H1 (cell line): Measurements from ENCODE around the gene DCBLD2. TPM values are rescaled to one million over a fixed set of nuclear protein-coding genes. Genes with fewer than 3 reads are reported as not detected.

Source experiments
- CTCF ChIA-PET: fragments of 300-600 bp; sonication (Branson Sonifier 250); formaldehyde crosslinking; loops from one replicate; lab custom pipeline; 2021; ENCODE audit not compliant: partially characterized antibody; lab: Charles Lee
- POLR2A ChIA-PET: fragments of 300-600 bp; sonication (Branson Sonifier 250); formaldehyde crosslinking; loops from one replicate; lab custom pipeline; 2021; ENCODE audit warnings: inconsistent platforms; ENCODE audit not compliant: partially characterized antibody; lab: Charles Lee
- DNase-seq, 2 experiments: peaks; one replicate each; pipeline versions ENCODE4 v3.0.0 to v3.0.0-alpha.2; 2010 to 2022; ENCODE audit warnings: low spot score in 2 of 2, low read depth in 1 of 2, mixed read lengths in 1 of 2
- FAIRE-seq: peaks from 2 replicates; lab custom pipeline; 2011; peaks lifted over from hg19 to GRCh38; lab: Jason Lieb, UNC
- H2AFZ ChIP-seq: 2 replicates; pipeline ENCODE4 v1.8.1; 2012; ENCODE audit warnings: low read length, inconsistent platforms
- H2AK5ac ChIP-seq: 2 replicates; pipeline ENCODE4 v1.6.1; 2013; ENCODE audit warnings: low read depth, low read length
- H2BK120ac ChIP-seq: replicated peaks from 2 replicates; pipeline ENCODE3; 2013; ENCODE audit warnings: low read depth, low read length, inconsistent platforms
- H2BK12ac ChIP-seq: 2 replicates; pipeline ENCODE4 v1.6.1; 2013; ENCODE audit warnings: low read depth, low read length
- H2BK15ac ChIP-seq: 2 replicates; pipeline ENCODE4 v1.6.1; 2013; ENCODE audit warnings: low read length
- H2BK20ac ChIP-seq: 2 replicates; pipeline ENCODE4 v1.6.1; 2013; ENCODE audit warnings: low read length
- H2BK5ac ChIP-seq: 2 replicates; pipeline ENCODE4 v1.6.1; 2013; ENCODE audit warnings: low read depth, low read length
- H3K14ac ChIP-seq: 2 replicates; pipeline ENCODE4 v1.6.1; 2013; ENCODE audit warnings: inconsistent platforms; ENCODE audit not compliant: insufficient read length
- H3K18ac ChIP-seq: 2 replicates; pipeline ENCODE4 v1.6.1; 2013; ENCODE audit warnings: low read length; ENCODE audit errors: extremely low read depth
- H3K23ac ChIP-seq: 2 replicates; pipeline ENCODE4 v1.6.1; 2013; ENCODE audit warnings: inconsistent platforms; ENCODE audit not compliant: insufficient read length
- H3K23me2 ChIP-seq: 2 replicates; pipeline ENCODE4 v1.6.1; 2013; ENCODE audit warnings: low read depth, low read length
- H3K27ac ChIP-seq: 2 replicates; pipeline ENCODE4 v1.6.1; 2011; ENCODE audit warnings: low read depth, low read length, inconsistent platforms
- H3K27me3 ChIP-seq, 4 experiments: replicated peaks in 1 of 4; 1 replicate in 1 of 4; 2 replicates in 3 of 4; pipeline versions ENCODE4 v1.6.1 to v1.8.1; 2011 to 2013; ENCODE audit warnings: low read length in 3 of 4, mild to moderate bottlenecking in 3 of 4, inconsistent platforms in 2 of 4, mixed read lengths in 2 of 4, moderate library complexity in 1 of 4; ENCODE audit not compliant: control insufficient read depth in 3 of 4, insufficient read depth in 3 of 4; ENCODE audit errors: extremely low read depth in 1 of 4
- H3K36me3 ChIP-seq, 4 experiments: 2 replicates each; pipeline versions ENCODE4 v1.6.1 to v1.8.1; 2011 to 2013; ENCODE audit warnings: mild to moderate bottlenecking in 4 of 4, low read length in 3 of 4, moderate library complexity in 2 of 4, control low read depth in 1 of 4, inconsistent platforms in 1 of 4; ENCODE audit not compliant: insufficient read depth in 4 of 4, control insufficient read depth in 2 of 4
- H3K4ac ChIP-seq: replicated peaks from 2 replicates; pipeline ENCODE3; 2013; ENCODE audit warnings: low read length, low read depth, mixed read lengths, inconsistent platforms; ENCODE audit not compliant: insufficient read length
- H3K4me1 ChIP-seq, 4 experiments: replicated peaks in 1 of 4; 1 replicate in 1 of 4; 2 replicates in 3 of 4; pipeline versions ENCODE4 v1.6.1 to v1.8.1; 2011 to 2013; ENCODE audit warnings: low read length in 3 of 4, inconsistent platforms in 2 of 4, mixed read lengths in 1 of 4; ENCODE audit not compliant: insufficient read depth in 4 of 4, control insufficient read depth in 3 of 4
- H3K4me2 ChIP-seq, 2 experiments: 2 replicates each; pipeline versions ENCODE4 v1.6.1 to v1.8.1; 2011 to 2013; ENCODE audit warnings: low read depth in 2 of 2, low read length in 2 of 2, control low read depth in 1 of 2, inconsistent platforms in 1 of 2, mild to moderate bottlenecking in 1 of 2; ENCODE audit not compliant: insufficient read depth in 1 of 2
- H3K4me3 ChIP-seq, 4 experiments: fragments of 200-600, 300-600 bp in 1 of 4; sonication (generic), shearing (Covaris generic), sonication (Bioruptor Twin) in 1 of 4; 2 replicates each; pipeline versions ENCODE4 v1.5.1 to v1.8.1; 2011 to 2016; ENCODE audit warnings: low read length in 4 of 4, low read depth in 3 of 4, control low read depth in 2 of 4, inconsistent platforms in 2 of 4, mild to moderate bottlenecking in 2 of 4, mixed read lengths in 1 of 4, moderate library complexity in 1 of 4; ENCODE audit not compliant: insufficient read depth in 2 of 4; ENCODE audit errors: extremely low read depth in 1 of 4
- H3K56ac ChIP-seq: replicated peaks from 2 replicates; pipeline ENCODE3; 2013; ENCODE audit warnings: low read depth, mild to moderate bottlenecking, mixed read lengths, low read length, inconsistent platforms; ENCODE audit not compliant: insufficient read length
- H3K79me1 ChIP-seq: 2 replicates; pipeline ENCODE4 v1.6.1; 2013; ENCODE audit warnings: low read depth, low read length, control low read depth
- H3K79me2 ChIP-seq, 2 experiments: 2 replicates each; pipeline versions ENCODE4 v1.6.1 to v1.8.1; 2012 to 2013; ENCODE audit warnings: low read length in 2 of 2, mild to moderate bottlenecking in 2 of 2, inconsistent platforms in 1 of 2; ENCODE audit not compliant: insufficient read depth in 2 of 2, control insufficient read depth in 1 of 2
- H3K9ac ChIP-seq, 4 experiments: replicated peaks in 1 of 4; 1 replicate in 1 of 4; 2 replicates in 3 of 4; pipeline versions ENCODE4 v1.6.1 to v1.8.1; 2011 to 2013; ENCODE audit warnings: low read depth in 3 of 4, low read length in 3 of 4, control low read depth in 2 of 4, mild to moderate bottlenecking in 2 of 4, moderate library complexity in 2 of 4, inconsistent platforms in 1 of 4; ENCODE audit errors: extremely low read depth in 1 of 4
- H3K9me3 ChIP-seq, 2 experiments: 2 replicates each; pipeline versions ENCODE4 v1.6.1 to v1.8.1; 2012 to 2013; ENCODE audit warnings: mild to moderate bottlenecking in 2 of 2, moderate library complexity in 2 of 2, control low read depth in 1 of 2, inconsistent platforms in 1 of 2, low read depth in 1 of 2, low read length in 1 of 2, mixed read lengths in 1 of 2; ENCODE audit not compliant: insufficient read depth in 2 of 2
- H4K20me1 ChIP-seq, 2 experiments: replicated peaks in 1 of 2; 2 replicates each; pipeline versions ENCODE3 to v1.8.1; 2011 to 2013; ENCODE audit warnings: inconsistent platforms in 2 of 2, low read length in 2 of 2, mild to moderate bottlenecking in 1 of 2; ENCODE audit not compliant: insufficient read depth in 2 of 2, control insufficient read depth in 1 of 2
- H4K5ac ChIP-seq: 2 replicates; pipeline ENCODE4 v1.6.1; 2013; ENCODE audit warnings: low read length, low read depth, mixed read lengths, inconsistent platforms; ENCODE audit not compliant: insufficient read length
- H4K8ac ChIP-seq: 2 replicates; pipeline ENCODE4 v1.8.0; 2013; ENCODE audit warnings: mild to moderate bottlenecking, moderate library complexity, low read length, inconsistent platforms; ENCODE audit not compliant: insufficient read depth; ENCODE audit errors: extremely low read depth
- H4K91ac ChIP-seq: replicated peaks from 2 replicates; pipeline ENCODE3; 2013; ENCODE audit warnings: low read length, mixed read lengths, inconsistent platforms; ENCODE audit not compliant: insufficient read length
- BCL11A ChIP-seq, 2 experiments: IDR thresholded peaks; one replicate each; pipeline ENCODE4 v1.6.1; 2011; ENCODE audit warnings: low read depth in 2 of 2, low read length in 2 of 2, mild to moderate bottlenecking in 2 of 2
- CHD1 ChIP-seq: IDR thresholded peaks from 2 replicates; pipeline ENCODE4 v1.6.1; 2012; ENCODE audit warnings: low read depth, low read length, improper control_type of control experiment
- EP300 ChIP-seq, 2 experiments: IDR thresholded peaks; 1 replicate in 1 of 2; 2 replicates in 1 of 2; pipeline ENCODE4 v1.6.1; 2011 to 2012; ENCODE audit warnings: low read depth in 2 of 2, low read length in 2 of 2, mild to moderate bottlenecking in 2 of 2, borderline replicate concordance in 1 of 2, inconsistent platforms in 1 of 2, moderate library complexity in 1 of 2
- JUN ChIP-seq: IDR thresholded peaks from 2 replicates; pipeline ENCODE4 v1.6.1; 2011; ENCODE audit warnings: low read depth, mild to moderate bottlenecking, improper control_type of control experiment, low read length
- NRF1 ChIP-seq: IDR thresholded peaks from 2 replicates; pipeline ENCODE4 v1.6.1; 2011; ENCODE audit warnings: mild to moderate bottlenecking, low read depth, low read length, improper control_type of control experiment
- PHF8 ChIP-seq: fragments of 200-600 bp; sonication (generic); conservative IDR thresholded peaks from 2 replicates; pipeline ENCODE4 v1.7.1; 2012; ENCODE audit warnings: low read depth, mild to moderate bottlenecking, inconsistent platforms, low read length, moderate library complexity
- TAF1 ChIP-seq: IDR thresholded peaks from 2 replicates; pipeline ENCODE4 v1.6.1; 2011; ENCODE audit warnings: mild to moderate bottlenecking, low read depth, low read length
- polyA plus RNA-seq, 7 experiments: library from polyadenylated mRNA; depleted of rRNA in 3 of 7; stranded (reverse) in 5 of 7; unstranded in 2 of 7; fragments of >200 nt in 5 of 7; fragments of 200-250 nt in 2 of 7; gene quantifications; 1 replicate in 5 of 7; 2 replicates in 1 of 7; 4 replicates in 1 of 7; pipeline versions ENCODE4 v1.2.1 to v1.2.3, GENCODE V29; 2011 to 2013; ENCODE audit warnings: missing spikeins in 2 of 7, mixed read lengths in 2 of 7
- total RNA-seq: library from RNA; stranded (reverse); fragmentation: NEBNext Ultra II Directional; extraction: Animal tissue kit (Norgen Biotek cat#: 25700); gene quantifications from 2 replicates; pipeline ENCODE4 v1.2.1, GENCODE V29; 2021

The DCBLD2 gene
- total and polyA plus RNA-seq, 2 of the 8 experiments (the other 6 are each of a cell fraction or from before 2014, with no cell fraction given) = 19.6 to 63.8 TPM

DNA sequence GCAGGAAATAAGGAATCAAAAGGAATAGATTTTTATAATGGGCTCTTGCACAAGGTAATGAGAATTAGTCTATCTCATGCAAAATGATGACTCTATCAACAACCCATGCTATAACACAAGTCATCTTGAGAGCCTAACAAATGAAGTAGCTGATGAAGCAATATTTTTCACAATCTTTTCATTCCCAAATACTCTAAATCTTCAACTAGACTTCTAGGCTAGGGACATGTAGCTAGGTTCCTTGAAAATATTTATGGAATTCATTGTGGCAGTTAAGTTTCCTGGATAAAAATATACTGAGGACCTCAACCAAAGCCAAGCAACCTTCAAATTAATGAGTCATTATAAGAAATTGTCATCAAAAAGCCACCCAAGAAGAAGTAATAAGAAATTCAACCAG is 55.4 kb downstream of the DCBLD2 start:
- Histone ChIP-seq H3K18ac (no peak overlapping the region), H2AK5ac (no peak overlapping the region), H2BK20ac (no peak overlapping the region), H3K36me3 (peaks cover 0 to 8% (median 4%) of the 10 kb centered on the region in 4 experiments; a peak in 3 of 8 replicates), H2BK15ac (no peak overlapping the region), H3K23me2 (no peaks in the 10 kb centered on the region), H4K91ac (no peak overlapping the region), H3K27me3 (no peaks in the 10 kb centered on the region), H2BK120ac (no peak overlapping the region), H3K9ac (no peak overlapping the region), H3K79me2 (peaks cover 0 to 7% of the 10 kb centered on the region in 2 experiments; a peak in 2 of 4 replicates), H4K20me1 (no peaks in the 10 kb centered on the region), H3K23ac (no peak overlapping the region), H4K8ac (no peak overlapping the region), H2BK5ac (no peak overlapping the region), H3K9me3 (0 out of 4 replicates have a peak, but pooled peaks cover 0 to 4% of the 10 kb centered on the region in 2 experiments), H3K4ac (no peak overlapping the region), H2BK12ac (no peak overlapping the region), H4K5ac (no peak overlapping the region), H3K79me1 (no peaks in the 10 kb centered on the region), H3K14ac (no peak overlapping the region), H3K4me1 (no peaks in the 10 kb centered on the region), H3K4me3 (no peak overlapping the region), H2AFZ (no peak overlapping the region), H3K56ac (no peak overlapping the region), H3K4me2 (no peak overlapping the region), H3K27ac (no peak overlapping the region)
- ChIA-PET POLR2A (no interaction called here), CTCF (interaction anchor here (0.6 to 1.4 kb wide), 2 partner anchors 148 to 158 kb away, joined by 3 read pairs; no protein-coding TSS in a partner anchor)
- TF ChIP-seq BCL11A (IDR thresholded peaks at IDR 0.05; ENCODE audit: low read depth in 2 of 2, low read length in 2 of 2) (no peak), NRF1 (no peak), PHF8 (no peak), EP300 (IDR thresholded peaks at IDR 0.05; ENCODE audit: borderline replicate concordance in 1 of 2, low read depth in 2 of 2, low read length in 2 of 2) (no peak), CHD1 (no peak), TAF1 (no peak), JUN (no peak)
- DNase-seq (no peak), FAIRE-seq (no peak)
